ENCODE results near the gene EPHA2. TPM values are rescaled to one million over a fixed set of nuclear protein-coding genes. Genes with fewer than 3 reads are reported as not detected.

Gene EPHA2
- polyA plus RNA-seq, 1 of the 3 experiments (the other 2 are of a cell fraction) = 126 TPM

GRCh38 chr1:16110884-16111283 is 45.0 kb downstream of the EPHA2 start:
- 92% methylated on average over 3 of the region's 7 CpGs for WGBS (ENCODE audit: low lambda C conversion rate)
- Histone ChIP-seq H3K9me2 (no peaks in the 10 kb centered on the region), H2AFZ (ENCODE audit: low read depth) (no peak overlapping the region), H3K79me2 (ENCODE audit: insufficient read depth) (no peaks in the 10 kb centered on the region), H3K36me3 (replicated peaks in 1 of 2; ENCODE audit: control insufficient read depth in 1 of 2, insufficient read depth in 2 of 2, low read length in 1 of 2) (no peaks in the 10 kb centered on the region), H3K4me2 (no peak overlapping the region), H3K4me1 (ENCODE audit: control insufficient read depth in 1 of 2, insufficient read depth in 2 of 2, low read depth in 1 of 2, low read length in 1 of 2) (peaks cover 17 to 24% of the 10 kb centered on the region in 2 experiments; a peak in 3 of 4 replicates), H3K27me3 (ENCODE audit: insufficient read depth) (no peaks in the 10 kb centered on the region), H3F3A (replicated peaks; ENCODE audit: insufficient read depth) (peaks cover 3% of the 10 kb centered on the region), H4K20me1 (ENCODE audit: insufficient read depth) (no peaks in the 10 kb centered on the region), H3K4me3 (ENCODE audit: low read depth in 2 of 2, low read length in 1 of 2) (no peak overlapping the region), H3K9ac (no peak overlapping the region), H3K9me3 (no peaks in the 10 kb centered on the region), H3K27ac (ENCODE audit: low read depth in 2 of 2, low read length in 1 of 2) (no peak overlapping the region)
- ChIA-PET POLR2A (interaction anchor here (0.8 kb wide), 1 partner anchor 39 kb away, joined by 3 read pairs; no protein-coding TSS in a partner anchor), CTCF (interaction anchor here (0.8 to 2.4 kb wide), 5 partner anchors 17 to 38 kb away, joined by 3 to 10 read pairs (median 4); partner anchors contain the start of gene FAM131C)
- TF ChIP-seq NFIC (IDR thresholded peaks at IDR 0.05; ENCODE audit: borderline replicate concordance) = no peak
- TF ChIP-seq, protein P1, sequence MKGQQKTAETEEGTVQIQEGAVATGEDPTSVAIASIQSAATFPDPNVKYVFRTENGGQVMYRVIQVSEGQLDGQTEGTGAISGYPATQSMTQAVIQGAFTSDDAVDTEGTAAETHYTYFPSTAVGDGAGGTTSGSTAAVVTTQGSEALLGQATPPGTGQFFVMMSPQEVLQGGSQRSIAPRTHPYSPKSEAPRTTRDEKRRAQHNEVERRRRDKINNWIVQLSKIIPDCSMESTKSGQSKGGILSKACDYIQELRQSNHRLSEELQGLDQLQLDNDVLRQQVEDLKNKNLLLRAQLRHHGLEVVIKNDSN (IDR thresholded peaks at IDR 0.05; ENCODE audit: borderline replicate concordance, low read depth) = no peak
- TF ChIP-seq RFX5 (IDR thresholded peaks at IDR 0.05; ENCODE audit: low read length) = no peak
- no peak for TF ChIP-seq IRF3 (IDR thresholded peaks at IDR 0.05; ENCODE audit: low read depth, low read length)
- no peak for TF ChIP-seq FOSL2 (IDR thresholded peaks at IDR 0.05; ENCODE audit: borderline replicate concordance, low read depth)
- DNase-seq = no peak

DNA sequence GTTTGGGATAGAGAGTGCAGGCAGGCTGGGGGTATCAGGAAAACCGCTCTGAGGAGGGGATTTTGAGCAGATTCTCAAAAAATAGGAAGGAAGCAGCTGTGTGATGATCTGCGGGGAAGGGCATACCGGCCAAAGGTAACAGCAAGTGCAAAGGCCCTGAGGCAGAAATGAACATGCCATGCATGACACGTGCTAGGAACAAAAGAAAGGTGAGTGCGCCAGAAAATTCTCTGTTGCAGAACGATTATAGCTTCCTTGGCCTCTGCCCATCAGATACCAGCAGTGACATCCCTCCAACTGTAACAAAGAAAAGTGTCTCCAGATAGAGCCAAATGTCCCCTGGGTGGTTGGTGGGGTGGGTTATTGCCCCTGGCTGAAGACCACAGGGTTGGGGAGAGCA is 45.4 kb downstream of the EPHA2 start:
- Histone ChIP-seq H3K9me2 (no peaks in the 10 kb centered on the region), H3K79me2 (ENCODE audit: insufficient read depth) (no peaks in the 10 kb centered on the region), H3K9ac (no peak overlapping the region), H3K27ac (ENCODE audit: low read depth in 2 of 2, low read length in 1 of 2) (no peak overlapping the region), H2AFZ (ENCODE audit: low read depth) (no peak overlapping the region), H3F3A (replicated peaks; ENCODE audit: insufficient read depth) (peaks cover 3% of the 10 kb centered on the region), H3K9me3 (no peaks in the 10 kb centered on the region), H3K4me2 (no peak overlapping the region), H4K20me1 (ENCODE audit: insufficient read depth) (no peaks in the 10 kb centered on the region), H3K36me3 (replicated peaks in 1 of 2; ENCODE audit: control insufficient read depth in 1 of 2, insufficient read depth in 2 of 2, low read length in 1 of 2) (no peaks in the 10 kb centered on the region), H3K4me1 (ENCODE audit: control insufficient read depth in 1 of 2, insufficient read depth in 2 of 2, low read depth in 1 of 2, low read length in 1 of 2) (peaks cover 17 to 24% of the 10 kb centered on the region in 2 experiments; a peak in 3 of 4 replicates), H3K27me3 (ENCODE audit: insufficient read depth) (no peaks in the 10 kb centered on the region), H3K4me3 (ENCODE audit: low read depth in 2 of 2, low read length in 1 of 2) (no peak overlapping the region)
- DNase-seq = no peak
- TF ChIP-seq GABPA (IDR thresholded peaks at IDR 0.05; ENCODE audit: low read depth) (no peak), SIN3A (IDR thresholded peaks at IDR 0.05; ENCODE audit: borderline replicate concordance, low read depth, low read length) (no peak), EP300 (IDR thresholded peaks at IDR 0.05; ENCODE audit: borderline replicate concordance in 1 of 2, low read depth in 1 of 2, low read length in 1 of 2) (no peak), EZH2phosphoT487 (IDR thresholded peaks at IDR 0.05; ENCODE audit: borderline replicate concordance, low read depth) (no peak), FOSL2 (IDR thresholded peaks at IDR 0.05; ENCODE audit: borderline replicate concordance, low read depth) (no peak), POLR2AphosphoS5 (IDR thresholded peaks at IDR 0.05; ENCODE audit: low read depth, low read length) (no peak)
- POLR2A ChIA-PET = interaction anchor here (0.8 kb wide), 1 partner anchor 39 kb away, joined by 3 read pairs; no protein-coding TSS in a partner anchor
- WGBS (ENCODE audit: low lambda C conversion rate) = 92% methylated on average over 6 of the region's 6 CpGs
- CTCF ChIA-PET = interaction anchor here (0.6 to 2.4 kb wide), 10 partner anchors 9 to 369 kb away, joined by 3 to 10 read pairs (median 4); partner anchors contain the start of gene FAM131C
